ENCODE results near the gene SEMA3E. TPM values are rescaled to one million over a fixed set of nuclear protein-coding genes. Genes with fewer than 3 reads are reported as not detected.

The SEMA3E gene
- total RNA-seq, 3 donors from 2014 or later (not counting 1 experiment from before 2014, with no cell fraction given) = not detected

DNA sequence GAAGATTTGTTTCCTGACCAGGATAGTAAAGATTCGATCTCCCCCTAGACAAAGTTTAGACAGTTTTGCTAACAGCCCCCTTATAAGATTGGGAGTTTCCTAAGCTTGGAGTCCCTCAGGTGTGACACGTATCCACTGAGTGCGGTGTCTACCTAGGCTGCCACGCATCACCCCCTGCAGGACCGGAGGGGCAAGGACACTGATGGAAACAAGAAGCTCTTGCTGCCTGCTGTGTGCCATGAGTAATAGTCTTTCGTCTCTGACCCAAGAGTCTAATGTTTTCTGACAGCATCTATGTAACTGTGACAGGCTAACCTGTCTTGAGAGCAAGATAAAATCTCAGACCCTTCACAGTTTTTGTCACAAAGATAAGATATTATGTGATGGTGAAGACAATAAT, 173.5 kb downstream of the SEMA3E start:
- Mint-ChIP-seq H3K4me3 (no peak overlapping the region), H3K4me1 (no peaks in the 10 kb centered on the region), H3K36me3 (peaks cover 6% of the 10 kb centered on the region), H3K9me3 (peaks cover 8 to 17% of the 10 kb centered on the region in 2 donors), H3K27me3 (ENCODE audit: low read depth in 2 of 2) (no peaks in the 10 kb centered on the region), H3K27ac (no peak overlapping the region)
- H3K9me3 ChIP-seq (ENCODE audit: control insufficient read depth, insufficient read depth, low read length) = no peaks in the 10 kb centered on the region
- H3K4me1 ChIP-seq (ENCODE audit: control insufficient read depth, insufficient read depth, low read length) = no peaks in the 10 kb centered on the region
- no peak for ATAC-seq
- H3K27me3 ChIP-seq (ENCODE audit: control insufficient read depth, insufficient read depth, low read length) = no peaks in the 10 kb centered on the region
- H3K4me3 ChIP-seq (ENCODE audit: low read length) = no peak overlapping the region
- TF ChIP-seq, protein P1, sequence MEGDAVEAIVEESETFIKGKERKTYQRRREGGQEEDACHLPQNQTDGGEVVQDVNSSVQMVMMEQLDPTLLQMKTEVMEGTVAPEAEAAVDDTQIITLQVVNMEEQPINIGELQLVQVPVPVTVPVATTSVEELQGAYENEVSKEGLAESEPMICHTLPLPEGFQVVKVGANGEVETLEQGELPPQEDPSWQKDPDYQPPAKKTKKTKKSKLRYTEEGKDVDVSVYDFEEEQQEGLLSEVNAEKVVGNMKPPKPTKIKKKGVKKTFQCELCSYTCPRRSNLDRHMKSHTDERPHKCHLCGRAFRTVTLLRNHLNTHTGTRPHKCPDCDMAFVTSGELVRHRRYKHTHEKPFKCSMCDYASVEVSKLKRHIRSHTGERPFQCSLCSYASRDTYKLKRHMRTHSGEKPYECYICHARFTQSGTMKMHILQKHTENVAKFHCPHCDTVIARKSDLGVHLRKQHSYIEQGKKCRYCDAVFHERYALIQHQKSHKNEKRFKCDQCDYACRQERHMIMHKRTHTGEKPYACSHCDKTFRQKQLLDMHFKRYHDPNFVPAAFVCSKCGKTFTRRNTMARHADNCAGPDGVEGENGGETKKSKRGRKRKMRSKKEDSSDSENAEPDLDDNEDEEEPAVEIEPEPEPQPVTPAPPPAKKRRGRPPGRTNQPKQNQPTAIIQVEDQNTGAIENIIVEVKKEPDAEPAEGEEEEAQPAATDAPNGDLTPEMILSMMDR (IDR thresholded peaks at IDR 0.05) = no peak
- no peak overlapping the region for H3K27ac ChIP-seq (ENCODE audit: low read length)
- WGBS (ENCODE audit: insufficient coverage) = 77% methylated on average over 6 of the region's 6 CpGs
- intact Hi-C loops (cut with micrococcal nuclease) = no loop called here
- DNase-seq = no peak
- no peaks in the 10 kb centered on the region for H3K36me3 ChIP-seq (ENCODE audit: control insufficient read depth, insufficient read depth, low read length)

DNA sequence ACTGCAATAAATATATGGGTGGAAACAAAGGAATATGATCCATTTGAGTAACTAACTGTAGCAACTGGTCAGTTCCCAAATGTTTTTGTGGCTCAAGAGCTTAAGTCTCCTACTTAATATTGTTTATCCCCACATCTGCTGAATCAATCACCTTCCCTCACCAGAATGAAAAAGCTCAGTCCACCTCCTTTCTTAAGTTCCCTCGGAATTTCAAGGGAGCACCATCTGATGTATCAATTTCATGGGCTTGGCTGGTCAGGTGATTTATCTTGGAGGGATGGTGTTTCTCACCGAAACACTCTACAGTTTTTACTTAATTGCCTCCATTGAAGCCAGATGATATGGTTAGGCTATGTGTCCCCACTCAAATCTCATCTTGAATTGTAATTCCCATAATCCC, 176.6 kb downstream of the SEMA3E start:
- H3K4me1 Mint-ChIP-seq = no peaks in the 10 kb centered on the region
- H3K27ac ChIP-seq (ENCODE audit: low read length) = no peak overlapping the region
- DNase-seq = no peak
- H3K4me3 Mint-ChIP-seq = no peak overlapping the region
- H3K27me3 Mint-ChIP-seq (ENCODE audit: low read depth in 2 of 2) = no peaks in the 10 kb centered on the region
- ATAC-seq = no peak
- H3K4me3 ChIP-seq (ENCODE audit: low read length) = no peak overlapping the region
- H3K36me3 Mint-ChIP-seq = peaks cover 6% of the 10 kb centered on the region
- TF ChIP-seq, protein P1 (IDR thresholded peaks at IDR 0.05) = no peak
- H3K36me3 ChIP-seq (ENCODE audit: control insufficient read depth, insufficient read depth, low read length) = no peaks in the 10 kb centered on the region
- intact Hi-C loops (cut with micrococcal nuclease) = no loop called here
- no peaks in the 10 kb centered on the region for H3K27me3 ChIP-seq (ENCODE audit: control insufficient read depth, insufficient read depth, low read length)
- WGBS (ENCODE audit: insufficient coverage) = no CpG with 5 or more reads among the region's 2 CpGs
- peaks cover 4 to 16% of the 10 kb centered on the region in 2 donors for H3K9me3 Mint-ChIP-seq
- no peak overlapping the region for H3K27ac Mint-ChIP-seq
- no peaks in the 10 kb centered on the region for H3K4me1 ChIP-seq (ENCODE audit: control insufficient read depth, insufficient read depth, low read length)
- H3K9me3 ChIP-seq (ENCODE audit: control insufficient read depth, insufficient read depth, low read length) = no peaks in the 10 kb centered on the region

DNA sequence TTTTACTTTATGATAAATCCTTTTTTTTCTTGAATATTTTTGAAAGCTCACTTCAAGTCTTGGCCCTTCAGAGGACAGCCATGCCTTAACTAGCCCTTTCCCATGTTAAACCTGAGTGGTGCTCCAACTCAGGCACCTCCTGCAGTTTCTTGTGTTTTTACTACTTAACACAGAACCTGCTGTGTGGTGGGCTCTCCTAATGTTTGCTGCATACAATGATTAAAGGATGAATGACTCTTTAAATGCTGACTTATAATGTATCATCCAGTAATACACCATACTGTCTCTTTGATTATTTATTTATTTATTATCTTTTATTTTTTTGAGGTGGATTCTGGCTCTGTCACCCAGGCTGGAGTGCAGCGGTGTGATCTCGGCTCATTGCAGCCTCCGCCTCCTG, 179.4 kb downstream of the SEMA3E start:
- Histone ChIP-seq H3K4me1 (ENCODE audit: control insufficient read depth, insufficient read depth, low read length) (no peaks in the 10 kb centered on the region), H3K36me3 (ENCODE audit: control insufficient read depth, insufficient read depth, low read length) (no peaks in the 10 kb centered on the region), H3K27ac (ENCODE audit: low read length) (no peak overlapping the region), H3K4me3 (ENCODE audit: low read length) (no peak overlapping the region), H3K27me3 (ENCODE audit: control insufficient read depth, insufficient read depth, low read length) (no peaks in the 10 kb centered on the region), H3K9me3 (ENCODE audit: control insufficient read depth, insufficient read depth, low read length) (no peaks in the 10 kb centered on the region)
- H3K9me3 Mint-ChIP-seq = peaks cover 5 to 12% of the 10 kb centered on the region in 2 donors
- H3K27me3 Mint-ChIP-seq (ENCODE audit: low read depth in 2 of 2) = no peaks in the 10 kb centered on the region
- no peak for ATAC-seq
- no peak overlapping the region for H3K4me3 Mint-ChIP-seq
- DNase-seq = no peak
- WGBS (ENCODE audit: insufficient coverage) = 95% methylated on average over 3 of the region's 3 CpGs
- no peak overlapping the region for H3K27ac Mint-ChIP-seq
- no peaks in the 10 kb centered on the region for H3K4me1 Mint-ChIP-seq
- no peaks in the 10 kb centered on the region for H3K36me3 Mint-ChIP-seq
- TF ChIP-seq, protein P1 (IDR thresholded peaks at IDR 0.05) = no peak
- intact Hi-C loops (cut with micrococcal nuclease) = no loop called here

DNA sequence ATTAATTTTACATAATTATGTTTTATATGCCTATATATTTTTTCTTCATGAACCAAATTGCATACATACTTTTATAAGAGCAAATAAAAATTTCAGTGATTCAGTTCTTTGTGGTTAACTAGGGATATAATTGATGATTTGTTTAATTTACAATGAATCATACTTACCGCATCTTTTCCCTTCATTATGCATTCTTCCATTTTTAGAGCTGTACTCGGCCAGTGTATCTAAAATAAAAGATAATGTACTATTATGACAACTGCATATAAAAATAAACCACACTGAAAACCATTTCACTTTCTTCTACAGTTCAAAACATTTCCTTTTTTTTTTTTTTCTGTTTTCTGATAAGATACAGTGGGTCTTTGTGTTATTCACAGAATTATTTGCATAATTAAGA, 179.9 kb downstream of the SEMA3E start:
- H3K4me1 ChIP-seq (ENCODE audit: control insufficient read depth, insufficient read depth, low read length) = no peaks in the 10 kb centered on the region
- peaks cover 5 to 12% of the 10 kb centered on the region in 2 donors for H3K9me3 Mint-ChIP-seq
- no peak for ATAC-seq
- no peaks in the 10 kb centered on the region for H3K9me3 ChIP-seq (ENCODE audit: control insufficient read depth, insufficient read depth, low read length)
- no peaks in the 10 kb centered on the region for H3K36me3 Mint-ChIP-seq
- H3K27ac ChIP-seq (ENCODE audit: low read length) = no peak overlapping the region
- H3K4me3 ChIP-seq (ENCODE audit: low read length) = no peak overlapping the region
- H3K27me3 Mint-ChIP-seq (ENCODE audit: low read depth in 2 of 2) = no peaks in the 10 kb centered on the region
- DNase-seq = no peak
- H3K36me3 ChIP-seq (ENCODE audit: control insufficient read depth, insufficient read depth, low read length) = no peaks in the 10 kb centered on the region
- WGBS (ENCODE audit: insufficient coverage) = no CpG with 5 or more reads among the region's 2 CpGs
- H3K4me1 Mint-ChIP-seq = no peaks in the 10 kb centered on the region
- no peaks in the 10 kb centered on the region for H3K27me3 ChIP-seq (ENCODE audit: control insufficient read depth, insufficient read depth, low read length)
- H3K4me3 Mint-ChIP-seq = no peak overlapping the region
- intact Hi-C loops (cut with micrococcal nuclease) = no loop called here
- TF ChIP-seq, protein P1 (IDR thresholded peaks at IDR 0.05) = no peak
- no peak overlapping the region for H3K27ac Mint-ChIP-seq

Data from natural killer cell (primary cell).